Smooth muscle cell (in vitro differentiated cells): Measurements from ENCODE around the gene GPR25. TPM values are rescaled to one million over a fixed set of nuclear protein-coding genes. Genes with fewer than 3 reads are reported as not detected.

Experiments
- DNase-seq: peaks from one replicate; lab custom pipeline; 2025; ENCODE audit not compliant: unreplicated experiment; lab: John Stamatoyannopoulos, UW
- H2AFZ ChIP-seq: fragments of 200-600 bp; sonication (generic); 2 replicates; pipeline ENCODE4 v1.6.0; 2016; ENCODE audit warnings: antibody characterized with exemption, low read depth, mild to moderate bottlenecking
- H3F3A ChIP-seq: fragments of 200-600 bp; sonication (generic); 2 replicates; pipeline ENCODE4 v1.6.0; 2017; ENCODE audit warnings: antibody characterized with exemption, low read depth
- H3K27ac ChIP-seq: fragments of 200-600 bp; sonication (generic); 2 replicates; pipeline ENCODE4 v1.5.1; 2016; ENCODE audit warnings: low read depth, mild to moderate bottlenecking
- H3K27me3 ChIP-seq: fragments of 200-600 bp; sonication (generic); 2 replicates; pipeline ENCODE4 v1.6.1; 2016; ENCODE audit warnings: low read depth, mild to moderate bottlenecking
- H3K36me3 ChIP-seq: fragments of 200-600 bp; sonication (generic); 2 replicates; pipeline ENCODE4 v1.5.1; 2016; ENCODE audit warnings: low read depth
- H3K4me1 ChIP-seq: fragments of 200-600 bp; sonication (generic); 2 replicates; pipeline ENCODE4 v1.5.1; 2016; ENCODE audit warnings: low read depth
- H3K4me2 ChIP-seq: fragments of 200-600 bp; sonication (generic); 2 replicates; pipeline ENCODE4 v1.6.0; 2016; ENCODE audit warnings: mild to moderate bottlenecking
- H3K4me3 ChIP-seq: fragments of 200-600 bp; sonication (generic); 2 replicates; pipeline ENCODE4 v1.5.1; 2016; ENCODE audit warnings: mild to moderate bottlenecking
- H3K79me2 ChIP-seq: fragments of 200-600 bp; sonication (generic); 2 replicates; pipeline ENCODE4 v1.6.0; 2016; ENCODE audit warnings: low read depth, mild to moderate bottlenecking
- H3K9ac ChIP-seq: fragments of 200-600 bp; sonication (generic); 2 replicates; pipeline ENCODE4 v1.6.0; 2016; ENCODE audit warnings: low read depth
- H3K9me3 ChIP-seq: fragments of 200-600 bp; sonication (generic); replicated peaks from 2 replicates; pipeline ENCODE4 v1.5.1; 2016; ENCODE audit warnings: low read depth
- H4K20me1 ChIP-seq: fragments of 200-600 bp; sonication (generic); 2 replicates; pipeline ENCODE4 v1.6.0; 2016; ENCODE audit warnings: low read depth
- WGBS: methylation state at CpG from one replicate; pipeline ENCODE4 v1.1.7; 2016; ENCODE audit warnings: low lambda C conversion rate; 5-methylcytosine and 5-hydroxymethylcytosine counted together
- polyA plus RNA-seq: library from polyadenylated mRNA; unstranded; fragments of >200 nt; fragmentation: Nextera tagmentation; extraction: Ambion mirVana; gene quantifications from 2 replicates; pipeline ENCODE4 v1.2.1, GENCODE V29; 2016
- total RNA-seq: library from RNA; depleted of rRNA; stranded (reverse); fragments of >200 nt; gene quantifications from 2 replicates; pipeline ENCODE4 v1.2.3, GENCODE V29; 2014
- TF ChIP-seq, protein P1 (sequence below): fragments of 200-600 bp; sonication (generic); IDR thresholded peaks from 2 replicates; pipeline ENCODE4 v1.5.1; 2017; ENCODE audit warnings: borderline replicate concordance, mild to moderate bottlenecking, antibody characterized with exemption; ENCODE audit not compliant: insufficient read depth, poor library complexity, severe bottlenecking

Gene GPR25
- total and polyA plus RNA-seq, 2 experiments from 2014 or later: not detected

DNA sequence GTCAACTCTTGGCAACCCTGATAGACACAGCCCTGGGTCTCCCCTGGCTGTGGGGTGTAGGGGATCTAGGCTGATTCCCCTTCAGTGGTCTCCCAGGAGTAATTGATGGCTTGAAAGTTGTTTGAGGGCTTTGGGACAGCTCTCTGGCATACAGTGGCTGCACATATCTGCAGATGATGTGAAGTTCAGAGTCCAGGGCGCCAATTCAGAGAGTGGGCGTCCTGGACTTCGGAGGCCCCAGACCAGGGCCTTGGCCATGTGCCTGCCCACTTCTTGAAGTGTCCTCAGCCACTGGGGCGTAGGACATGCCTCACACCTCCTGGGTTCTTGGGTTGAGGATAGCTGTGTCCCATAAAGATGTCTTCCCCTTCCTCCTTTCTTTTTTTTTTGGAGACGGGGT is 24.5 kb downstream of the GPR25 start:
- Histone ChIP-seq H3K4me1 (peaks cover 41% of the 10 kb centered on the region), H3K36me3 (no peaks in the 10 kb centered on the region), H3K4me2 (no peak overlapping the region), H4K20me1 (peaks cover 16% of the 10 kb centered on the region), H3K79me2 (peaks cover 9% of the 10 kb centered on the region), H3K27me3 (no peaks in the 10 kb centered on the region), H2AFZ (no peak overlapping the region), H3K9ac (no peak overlapping the region), H3F3A (peaks cover 8% of the 10 kb centered on the region), H3K4me3 (peak overlapping the region; percentile 7), H3K27ac (no peak overlapping the region), H3K9me3 (no peaks in the 10 kb centered on the region)
- TF ChIP-seq, protein P1, sequence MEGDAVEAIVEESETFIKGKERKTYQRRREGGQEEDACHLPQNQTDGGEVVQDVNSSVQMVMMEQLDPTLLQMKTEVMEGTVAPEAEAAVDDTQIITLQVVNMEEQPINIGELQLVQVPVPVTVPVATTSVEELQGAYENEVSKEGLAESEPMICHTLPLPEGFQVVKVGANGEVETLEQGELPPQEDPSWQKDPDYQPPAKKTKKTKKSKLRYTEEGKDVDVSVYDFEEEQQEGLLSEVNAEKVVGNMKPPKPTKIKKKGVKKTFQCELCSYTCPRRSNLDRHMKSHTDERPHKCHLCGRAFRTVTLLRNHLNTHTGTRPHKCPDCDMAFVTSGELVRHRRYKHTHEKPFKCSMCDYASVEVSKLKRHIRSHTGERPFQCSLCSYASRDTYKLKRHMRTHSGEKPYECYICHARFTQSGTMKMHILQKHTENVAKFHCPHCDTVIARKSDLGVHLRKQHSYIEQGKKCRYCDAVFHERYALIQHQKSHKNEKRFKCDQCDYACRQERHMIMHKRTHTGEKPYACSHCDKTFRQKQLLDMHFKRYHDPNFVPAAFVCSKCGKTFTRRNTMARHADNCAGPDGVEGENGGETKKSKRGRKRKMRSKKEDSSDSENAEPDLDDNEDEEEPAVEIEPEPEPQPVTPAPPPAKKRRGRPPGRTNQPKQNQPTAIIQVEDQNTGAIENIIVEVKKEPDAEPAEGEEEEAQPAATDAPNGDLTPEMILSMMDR: no peak
- no peak for DNase-seq
- WGBS: 96% methylated on average over 5 of the region's 5 CpGs

DNA sequence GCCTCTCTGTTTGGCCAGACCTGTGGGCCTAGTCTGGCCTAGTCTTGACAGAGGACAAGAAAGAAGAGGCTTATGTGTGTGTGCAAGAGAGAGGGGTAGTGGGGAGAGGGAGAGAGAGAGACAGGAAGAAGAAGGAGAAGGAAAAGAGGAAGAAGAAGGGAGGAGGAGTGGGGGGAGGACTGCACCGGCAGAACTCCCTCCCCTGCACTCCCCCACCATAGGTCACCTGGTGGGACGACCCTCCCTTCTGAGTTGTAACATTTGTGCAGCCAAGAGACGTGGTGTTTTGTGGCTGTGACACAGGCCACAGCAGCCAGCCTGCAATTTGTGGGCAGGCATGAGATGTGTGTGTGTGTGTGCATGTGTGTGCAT is 26.2 kb downstream of the GPR25 start:
- Histone ChIP-seq H3K4me2 (no peak overlapping the region), H2AFZ (no peak overlapping the region), H3K4me1 (peaks cover 25% of the 10 kb centered on the region), H3K79me2 (no peaks in the 10 kb centered on the region), H3K9ac (no peak overlapping the region), H3K9me3 (no peaks in the 10 kb centered on the region), H4K20me1 (peaks cover 16% of the 10 kb centered on the region), H3K27ac (peak overlapping the region; percentile 59), H3K4me3 (no peak overlapping the region), H3K27me3 (no peaks in the 10 kb centered on the region), H3K36me3 (no peaks in the 10 kb centered on the region), H3F3A (peaks cover 4% of the 10 kb centered on the region)
- TF ChIP-seq, protein P1: no peak
- no peak for DNase-seq
- 90% methylated on average over 3 of the region's 3 CpGs for WGBS

DNA sequence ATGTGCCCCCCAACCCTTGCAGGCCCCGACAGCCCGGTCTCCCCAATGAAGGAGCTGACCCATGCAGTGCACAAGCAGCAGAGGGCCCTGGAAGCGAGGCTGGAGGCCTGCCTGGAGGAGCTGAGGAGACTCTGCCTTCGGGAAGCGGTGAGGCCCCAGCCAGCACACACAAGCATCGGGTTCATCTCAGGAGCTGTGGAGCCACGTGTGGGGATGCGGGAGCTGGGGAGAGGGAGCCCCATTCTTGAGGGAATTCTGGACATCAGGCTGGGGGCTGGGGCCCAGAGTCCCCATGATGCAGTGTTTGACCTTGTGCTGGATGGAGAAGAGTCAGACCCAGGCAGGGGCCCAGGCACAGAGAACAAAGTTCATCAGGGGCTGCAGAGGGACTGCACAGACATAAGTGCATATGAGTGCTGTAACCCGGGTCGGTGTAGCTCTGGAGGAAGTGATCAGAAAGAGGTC is 26.7 kb downstream of the GPR25 start:
- H3K4me3 ChIP-seq: no peak overlapping the region
- no peak overlapping the region for H3K9ac ChIP-seq
- no peak overlapping the region for H3K27ac ChIP-seq
- H3K36me3 ChIP-seq: no peaks in the 10 kb centered on the region
- H3K79me2 ChIP-seq: no peaks in the 10 kb centered on the region
- peaks cover 20% of the 10 kb centered on the region for H3K4me1 ChIP-seq
- TF ChIP-seq, protein P1: no peak
- H4K20me1 ChIP-seq: peaks cover 16% of the 10 kb centered on the region
- H3K4me2 ChIP-seq: no peak overlapping the region
- no peak for DNase-seq
- H3K9me3 ChIP-seq: no peaks in the 10 kb centered on the region
- WGBS: 97% methylated on average over 9 of the region's 10 CpGs
- H3K27me3 ChIP-seq: no peaks in the 10 kb centered on the region
- H3F3A ChIP-seq: no peaks in the 10 kb centered on the region
- no peak overlapping the region for H2AFZ ChIP-seq
